SIG-M5 treated with dmso at 0.1 percent for 504 hours (cell line): Measurements from ENCODE around the gene ESM1.

Experiments used
- DNase-seq: peaks from one replicate; lab custom pipeline; 2025; ENCODE audit not compliant: unreplicated experiment; lab: John Stamatoyannopoulos, UW

The ESM1 gene

GRCh38 chr5:54986269-54986654 is 869 bp upstream of the ESM1 start:
- DNase-seq, result no peak

GRCh38 chr5:54981928-54982327 is 3.5 kb downstream of the ESM1 start:
- DNase-seq, result no peak

- no peak for DNase-seq
Observed at GRCh38 chr5:54975701-54976100, 9.7 kb downstream of the ESM1 start.

- DNase-seq, result no peak
Observed at GRCh38 chr5:54969856-54970828, 15.3 kb downstream of the ESM1 start.

- no peak for DNase-seq
Observed at GRCh38 chr5:54969242-54969641, 16.2 kb downstream of the ESM1 start.

- DNase-seq, result no peak
Observed at GRCh38 chr5:54965806-54966205, 19.6 kb downstream of the ESM1 start.

- DNase-seq, result no peak
Observed at GRCh38 chr5:54964405-54964804, 21.0 kb downstream of the ESM1 start.

- peak; percentile 10 for DNase-seq
Observed at GRCh38 chr5:54959673-54960418, 25.5 kb downstream of the ESM1 start.

- DNase-seq, result no peak
Observed at GRCh38 chr5:54956922-54957321, 28.5 kb downstream of the ESM1 start.

GRCh38 chr5:54947187-54947586 is 38.2 kb downstream of the ESM1 start:
- DNase-seq, result no peak

- DNase-seq, result no peak
Observed at GRCh38 chr5:54946306-54946819, 39.0 kb downstream of the ESM1 start.

GRCh38 chr5:54944364-54944763 is 41.0 kb downstream of the ESM1 start:
- DNase-seq, result peak; percentile 26

GRCh38 chr5:54942064-54942778 is 43.2 kb downstream of the ESM1 start:
- DNase-seq, result no peak

GRCh38 chr5:54936201-54936600 is 49.2 kb downstream of the ESM1 start:
- no peak for DNase-seq

GRCh38 chr5:54932789-54933188 is 52.6 kb downstream of the ESM1 start:
- DNase-seq, result no peak

GRCh38 chr5:54930736-54931135 is 54.7 kb downstream of the ESM1 start:
- no peak for DNase-seq
